ENCODE results near the gene FOXK1. TPM values are rescaled to one million over a fixed set of nuclear protein-coding genes. Genes with fewer than 3 reads are reported as not detected.

The FOXK1 gene
- total RNA-seq, 2 experiments from 2014 or later: 38.5 to 39.6 TPM

DNA sequence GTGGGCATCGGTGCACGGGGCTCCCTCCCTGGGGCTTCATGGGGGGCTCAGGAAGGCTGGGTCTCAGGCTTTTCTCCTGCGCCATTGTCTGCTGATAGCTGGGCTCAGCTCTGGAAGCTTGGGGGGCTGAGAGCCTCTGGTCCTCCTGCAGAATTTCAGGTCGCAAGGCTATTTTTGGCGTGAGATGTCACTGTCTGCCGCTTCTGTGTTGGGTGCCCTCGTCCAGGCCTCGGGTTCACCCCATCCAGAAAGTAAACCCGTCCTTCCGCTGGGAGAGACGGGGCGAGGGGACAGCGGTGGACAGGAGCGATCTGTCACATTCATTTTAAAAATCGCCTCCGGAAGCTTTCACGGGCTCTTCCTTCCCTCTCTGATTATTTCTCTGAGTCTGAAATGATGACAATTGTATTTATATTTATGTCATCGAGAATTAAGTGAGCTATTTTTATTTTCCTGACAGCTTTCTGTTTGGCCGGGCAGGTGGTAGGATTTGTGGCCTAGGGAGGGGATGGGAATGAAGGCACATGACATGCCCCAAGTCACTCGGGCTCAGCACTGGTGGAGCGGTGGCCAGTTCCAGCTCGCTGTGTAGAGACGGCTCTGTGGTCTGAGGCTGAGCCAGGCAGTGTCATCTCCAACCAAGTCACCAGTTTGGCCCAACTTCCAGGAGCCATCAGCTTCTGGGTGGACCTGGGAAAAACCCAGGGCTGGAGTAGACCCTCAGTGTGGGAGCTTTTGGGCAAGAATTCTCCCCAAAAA is 52.7 kb downstream of the FOXK1 start:
- intact Hi-C loops (cut with micrococcal nuclease): no loop called here
- no peak for DNase-seq
- ChIA-PET CTCF (interaction anchor here (0.7 to 2.4 kb wide), 5 partner anchors 9 to 148 kb away, joined by 3 to 8 read pairs (median 3); partner anchors contain the start of gene RADIL), POLR2A (interaction anchor here (1.0 to 4.3 kb wide), 5 partner anchors 10 to 40 kb away, joined by 3 to 28 read pairs (median 5); partner anchors contain the start of gene AP5Z1)
- TF ChIP-seq, protein P1, sequence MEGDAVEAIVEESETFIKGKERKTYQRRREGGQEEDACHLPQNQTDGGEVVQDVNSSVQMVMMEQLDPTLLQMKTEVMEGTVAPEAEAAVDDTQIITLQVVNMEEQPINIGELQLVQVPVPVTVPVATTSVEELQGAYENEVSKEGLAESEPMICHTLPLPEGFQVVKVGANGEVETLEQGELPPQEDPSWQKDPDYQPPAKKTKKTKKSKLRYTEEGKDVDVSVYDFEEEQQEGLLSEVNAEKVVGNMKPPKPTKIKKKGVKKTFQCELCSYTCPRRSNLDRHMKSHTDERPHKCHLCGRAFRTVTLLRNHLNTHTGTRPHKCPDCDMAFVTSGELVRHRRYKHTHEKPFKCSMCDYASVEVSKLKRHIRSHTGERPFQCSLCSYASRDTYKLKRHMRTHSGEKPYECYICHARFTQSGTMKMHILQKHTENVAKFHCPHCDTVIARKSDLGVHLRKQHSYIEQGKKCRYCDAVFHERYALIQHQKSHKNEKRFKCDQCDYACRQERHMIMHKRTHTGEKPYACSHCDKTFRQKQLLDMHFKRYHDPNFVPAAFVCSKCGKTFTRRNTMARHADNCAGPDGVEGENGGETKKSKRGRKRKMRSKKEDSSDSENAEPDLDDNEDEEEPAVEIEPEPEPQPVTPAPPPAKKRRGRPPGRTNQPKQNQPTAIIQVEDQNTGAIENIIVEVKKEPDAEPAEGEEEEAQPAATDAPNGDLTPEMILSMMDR (IDR thresholded peaks at IDR 0.05): no peak
- Mint-ChIP-seq H3K9me3 (no peaks in the 10 kb centered on the region), H3K27me3 (no peaks in the 10 kb centered on the region), H3K4me3 (no peak overlapping the region), H3K36me3 (ENCODE audit: low read depth) (peaks cover 29% of the 10 kb centered on the region), H3K27ac (peak overlapping the region; percentile 42), H3K4me1 (ENCODE audit: low read depth) (peaks cover 66% of the 10 kb centered on the region)
- ATAC-seq: no peak

DNA sequence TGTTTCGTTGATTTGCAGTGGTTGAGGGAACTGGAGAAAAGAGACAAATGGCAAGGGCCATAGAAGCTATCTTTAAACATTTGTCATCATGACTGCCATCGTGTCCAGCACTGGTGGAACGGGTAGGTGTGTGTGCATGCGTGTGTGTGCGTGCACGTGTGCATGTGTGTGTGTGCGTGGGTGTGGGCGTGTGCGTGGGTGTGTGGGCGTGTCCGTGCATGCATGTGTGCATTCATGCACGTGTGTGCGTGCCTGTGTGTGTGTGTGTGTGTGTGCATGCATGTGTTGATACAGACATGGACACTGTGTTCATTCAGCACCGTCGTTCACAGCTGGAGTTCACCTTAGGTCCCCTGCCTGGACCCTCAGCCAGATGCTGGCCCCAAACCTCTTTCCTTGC is 55.2 kb downstream of the FOXK1 start:
- Mint-ChIP-seq H3K9me3 (no peaks in the 10 kb centered on the region), H3K27me3 (no peaks in the 10 kb centered on the region), H3K4me1 (ENCODE audit: low read depth) (peaks cover 56% of the 10 kb centered on the region), H3K36me3 (ENCODE audit: low read depth) (peaks cover 29% of the 10 kb centered on the region), H3K27ac (peak overlapping the region; percentile 42), H3K4me3 (no peak overlapping the region)
- POLR2A ChIA-PET: interaction anchor here (2.1 kb wide), 1 partner anchor 12 kb away, joined by 16 read pairs; no protein-coding TSS in a partner anchor
- no peak for ATAC-seq
- CTCF ChIA-PET: interaction anchor here (0.9 to 1.1 kb wide), 2 partner anchors 11 to 95 kb away, joined by 3 read pairs; no protein-coding TSS in a partner anchor
- intact Hi-C loops (cut with micrococcal nuclease): no loop called here
- DNase-seq: no peak
- TF ChIP-seq, protein P1 (IDR thresholded peaks at IDR 0.05): no peak

DNA sequence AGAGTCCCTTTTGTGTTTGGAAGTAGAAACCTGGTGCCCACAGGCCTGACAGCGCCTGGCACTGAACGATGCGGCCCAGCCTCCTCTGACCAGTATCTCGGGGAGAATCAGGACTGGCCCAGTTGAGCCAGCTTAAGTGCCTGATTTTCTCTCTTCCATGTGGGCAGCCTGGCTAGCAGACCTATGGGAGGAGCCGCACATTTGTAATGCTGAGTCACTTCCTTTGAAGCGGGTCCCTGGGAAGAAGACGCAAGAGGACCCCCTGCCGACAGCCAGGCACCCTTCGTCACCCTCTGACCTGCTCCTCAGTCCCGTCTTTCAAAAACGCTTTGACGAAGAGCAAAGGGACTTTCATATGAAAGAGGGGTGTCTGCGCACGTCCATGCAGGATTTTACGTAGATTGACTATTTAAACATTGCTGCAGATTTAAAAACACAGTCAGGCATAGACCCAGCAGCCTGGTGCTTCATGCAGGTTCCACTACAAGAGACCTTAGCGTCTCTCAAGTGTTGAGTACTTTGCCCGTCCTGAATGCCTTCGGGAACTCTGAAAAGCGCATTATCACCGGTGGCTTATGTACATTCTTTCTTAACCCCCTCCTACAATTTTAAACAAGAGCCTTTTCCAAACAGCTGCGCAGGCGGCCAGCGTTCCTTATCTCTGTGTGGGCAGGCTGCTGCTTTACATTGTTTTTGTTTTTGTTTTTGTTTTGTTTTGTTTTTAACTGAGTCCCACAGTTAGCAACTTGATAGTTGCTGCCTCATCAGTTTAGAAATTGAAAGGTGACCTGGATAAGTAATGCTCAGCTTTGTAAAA is 56.8 kb downstream of the FOXK1 start:
- Mint-ChIP-seq H3K4me1 (ENCODE audit: low read depth) (peaks cover 51% of the 10 kb centered on the region), H3K27me3 (no peaks in the 10 kb centered on the region), H3K9me3 (no peaks in the 10 kb centered on the region), H3K27ac (peak overlapping the region; percentile 82), H3K36me3 (ENCODE audit: low read depth) (peaks cover 29% of the 10 kb centered on the region), H3K4me3 (peak overlapping the region; percentile 50)
- TF ChIP-seq, protein P1 (IDR thresholded peaks at IDR 0.05): no peak
- peak; percentile 68 for ATAC-seq
- intact Hi-C loops (cut with micrococcal nuclease): no loop called here
- DNase-seq: peak; percentile 55
- CTCF ChIA-PET: interaction anchor here (0.7 to 1.1 kb wide), 2 partner anchors 9 to 35 kb away, joined by 3 read pairs; no protein-coding TSS in a partner anchor
- POLR2A ChIA-PET: interaction anchor here (0.6 to 2.1 kb wide), 4 partner anchors 12 to 56 kb away, joined by 3 to 16 read pairs (median 4); partner anchors contain the start of gene FOXK1

DNA sequence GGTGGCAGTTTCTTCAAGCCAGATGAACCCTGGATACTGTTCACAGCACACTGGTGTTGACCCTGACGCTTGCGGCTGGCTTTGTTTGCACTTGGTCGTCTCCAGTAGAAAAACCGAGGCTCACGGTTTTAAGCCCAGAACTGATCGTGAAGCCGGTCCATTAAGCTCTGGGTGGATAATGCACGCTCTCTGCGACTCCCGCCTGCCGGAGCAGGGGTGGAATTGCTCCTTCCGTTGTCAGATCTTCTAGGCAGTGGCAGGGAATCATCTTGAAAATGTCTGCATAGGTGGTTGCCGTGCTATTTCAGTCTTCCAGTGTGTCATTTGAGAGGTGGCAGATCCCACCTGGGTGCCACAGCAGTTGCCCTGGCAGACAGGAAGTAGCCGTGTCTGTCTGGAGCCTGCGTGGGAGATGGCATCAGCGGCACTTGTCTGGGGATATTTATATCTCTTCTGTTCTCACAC is 57.5 kb downstream of the FOXK1 start:
- peak overlapping the region; percentile 50 for H3K4me3 Mint-ChIP-seq
- ATAC-seq (peak; percentile 28), DNase-seq (peak; percentile 68)
- H3K9me3 Mint-ChIP-seq: no peaks in the 10 kb centered on the region
- intact Hi-C loops (cut with micrococcal nuclease): no loop called here
- ChIA-PET POLR2A (interaction anchor here (1.0 to 1.7 kb wide), 2 partner anchors 13 to 57 kb away, joined by 4 read pairs; partner anchors contain the start of gene FOXK1), CTCF (no interaction called here)
- no peaks in the 10 kb centered on the region for H3K27me3 Mint-ChIP-seq
- H3K27ac Mint-ChIP-seq: peak overlapping the region; percentile 82
- peaks cover 53% of the 10 kb centered on the region for H3K4me1 Mint-ChIP-seq (ENCODE audit: low read depth)
- TF ChIP-seq, protein P1 (IDR thresholded peaks at IDR 0.05): no peak
- peaks cover 31% of the 10 kb centered on the region for H3K36me3 Mint-ChIP-seq (ENCODE audit: low read depth)
